Pancreas (tissue), 10 donors: Measurements from ENCODE around the gene ATP11B. TPM values are rescaled to one million over a fixed set of nuclear protein-coding genes. Genes with fewer than 3 reads are reported as not detected.
A peak's percentile ranks its signal among the peaks of the same experiment; 100 is the strongest.

Source experiments
- ATAC-seq, 4 donors: fragments of 200-7000 bp; cut with Tn5 transposase; one replicate each; pipeline versions ENCODE4 v1.8.0 to v1.9.1; 2020; ENCODE audit warnings: mild to moderate bottlenecking in 4 of 4, moderate library complexity in 4 of 4
- DNase-seq, 6 donors: peaks; one replicate each; pipeline ENCODE4 v3.0.0-alpha.2; 2020
- FAIRE-seq: peaks from 2 replicates; lab custom pipeline; 2012; peaks lifted over from hg19 to GRCh38; lab: Jason Lieb, UNC
- H3K27ac ChIP-seq, 4 donors: fragments of 200-600 bp; sonication (generic); 1 replicate in 3 of 4; 2 replicates in 1 of 4; pipeline versions ENCODE4 v1.5.0 to v1.8.0; 2020
- H3K27me3 ChIP-seq, 4 donors: fragments of 200-600 bp; one replicate each; pipeline ENCODE4 v1.8.0; 2021
- H3K36me3 ChIP-seq, 3 donors: fragments of 200-600 bp; sonication (generic) in 1 of 3; one replicate each; pipeline versions ENCODE4 v1.5.0 to v1.8.0; 2020 to 2021
- H3K4me1 ChIP-seq, 3 donors: fragments of 200-600 bp; one replicate each; pipeline ENCODE4 v1.8.0; 2021
- H3K4me3 ChIP-seq, 4 donors: fragments of 200-600 bp; sonication (generic) in 2 of 4; one replicate each; pipeline versions ENCODE4 v1.5.0 to v1.8.0; 2020 to 2021
- H3K9me3 ChIP-seq, 4 donors: fragments of 200-600 bp; one replicate each; pipeline ENCODE4 v1.8.0; 2021
- CTCF ChIP-seq, 4 donors: fragments of 200-600 bp; sonication (generic) in 3 of 4; IDR thresholded peaks; one replicate each; pipeline versions ENCODE4 v1.5.0 to v1.8.0; 2021; ENCODE audit warnings: antibody characterized with exemption in 4 of 4
- WGBS, 2 donors: extraction: QIAGEN DNeasy Blood & Tissue Kit; methylation state at CpG; one replicate each; pipeline ENCODE4 v1.1.7; 2013; 5-methylcytosine and 5-hydroxymethylcytosine counted together
- intact Hi-C, 3 donors: fragments of 100-400 bp; cut with DNase I; formaldehyde crosslinking; loops; one replicate each; pipeline versions ENCODE4 v1.11.1 to v1.14.2; 2022
- polyA plus RNA-seq, 2 donors: library from polyadenylated mRNA; stranded (reverse); fragments of 200-250 nt; gene quantifications; one replicate each; pipeline ENCODE4 v1.2.3, GENCODE V29; 2013
- total RNA-seq, 6 donors: library from RNA; stranded (reverse); fragmentation: NEBNext Ultra II Directional in 4 of 6; extraction: Animal tissue kit (Norgen Biotek cat#: 25700) in 4 of 6; gene quantifications; one replicate each; pipeline versions ENCODE4 v1.2.1 to v1.2.4, GENCODE V29; 2021 to 2023
- donor health status: healthy with polysubstance abuse.
- donor health status: DM: no; HTN: no; CAD: no; lungs with moderate emphysema.
- donor health status: DM: no; HTN: no; CAD: no.
- donor health status: control.
- donor health status: control.
- donor health status: Bipolar disorder and iron deficiency.
- donor health status: DM: yes; HTN: yes; CAD: no.
- donor health status: DM: no; HTN: no; CAD: no.
- donor health status: DM: no; HTN: no; CAD: no.
- donor health status: DM: yes; HTN: yes; CAD: no.

ATP11B gene
- total and polyA plus RNA-seq, 8 donors = 3.2 to 50.2 (median 28.7) TPM

DNA sequence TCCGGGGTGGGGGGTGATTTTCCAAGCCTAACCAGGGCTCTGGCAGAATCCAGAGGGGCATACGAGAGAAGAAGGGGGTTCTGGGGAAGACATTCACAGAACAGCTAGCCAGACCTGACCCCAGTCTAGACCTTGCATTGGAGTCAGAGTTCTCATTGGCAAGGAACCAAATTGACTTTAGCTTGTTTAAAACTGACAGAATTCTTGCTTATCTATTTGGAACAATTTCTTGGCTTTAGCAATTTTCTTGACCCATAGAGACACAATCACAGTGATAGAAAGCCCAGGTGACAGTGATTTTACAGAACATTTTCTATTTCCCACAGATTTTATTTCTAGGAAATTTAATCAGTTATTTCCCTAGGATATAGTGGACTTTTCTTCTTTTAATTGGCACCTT lies 23.6 kb upstream of the ATP11B start:
- Histone ChIP-seq H3K27me3 (no peaks in the 10 kb centered on the region), H3K27ac (no peak overlapping the region), H3K4me1 (no peaks in the 10 kb centered on the region), H3K4me3 (no peak overlapping the region), H3K36me3 (no peaks in the 10 kb centered on the region), H3K9me3 (no peaks in the 10 kb centered on the region)
- no peak for FAIRE-seq
- intact Hi-C loops = no loop called here
- no peak for TF ChIP-seq CTCF (IDR thresholded peaks at IDR 0.05)
- ATAC-seq = peak in 3 of 4 donors; percentile 40 to 75 (median 50)
- DNase-seq = no peak
- WGBS, 2 donors = 27 to 29% methylated on average over 2 of the region's 2 CpGs

DNA sequence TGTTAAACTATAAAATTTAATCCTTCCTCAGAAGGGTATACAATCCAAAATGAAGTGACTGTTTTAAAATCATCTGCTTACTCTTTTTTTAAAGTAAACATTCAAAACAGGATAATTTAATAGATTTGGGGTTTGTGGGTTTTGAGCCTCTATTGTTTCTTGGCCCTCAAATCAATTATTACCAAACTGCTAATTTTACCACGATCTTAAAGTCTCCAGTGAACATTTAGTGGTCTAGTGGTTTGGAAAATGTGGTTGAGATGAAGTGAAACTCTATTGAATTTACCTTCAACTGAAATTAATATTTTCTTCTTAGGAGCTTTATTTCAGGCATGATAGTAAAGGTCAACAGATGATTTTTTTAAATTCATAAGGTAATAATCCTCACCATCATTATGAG lies 11.2 kb upstream of the ATP11B start:
- 95 to 96% methylated on average over 1 of the region's 1 CpG for WGBS, 2 donors
- no peak for ATAC-seq
- no peak for DNase-seq
- Histone ChIP-seq H3K27me3 (peaks cover 0 to 3% (median 0%) of the 10 kb centered on the region in 4 donors), H3K4me3 (no peak overlapping the region), H3K27ac (no peak overlapping the region), H3K9me3 (no peaks in the 10 kb centered on the region), H3K36me3 (no peaks in the 10 kb centered on the region), H3K4me1 (no peaks in the 10 kb centered on the region)
- FAIRE-seq = no peak
- no peak for TF ChIP-seq CTCF (IDR thresholded peaks at IDR 0.05)
- intact Hi-C loops = no loop called here

- Histone ChIP-seq H3K27me3 (peaks cover 0 to 3% (median 0%) of the 10 kb centered on the region in 4 donors), H3K4me1 (no peaks in the 10 kb centered on the region), H3K9me3 (no peaks in the 10 kb centered on the region), H3K27ac (no peak overlapping the region), H3K4me3 (no peak overlapping the region), H3K36me3 (no peaks in the 10 kb centered on the region)
- ATAC-seq (no peak), DNase-seq (no peak), FAIRE-seq (no peak)
- 94 to 100% methylated on average over 1 of the region's 1 CpG for WGBS, 2 donors
- TF ChIP-seq CTCF (IDR thresholded peaks at IDR 0.05) = no peak
- intact Hi-C loops = no loop called here
Measured at GRCh38 chr3:182783106-182783505, 10.2 kb upstream of the ATP11B start.

- FAIRE-seq (no peak), DNase-seq (no peak), ATAC-seq (no peak)
- H3K27ac ChIP-seq = no peak overlapping the region
- peaks cover 0 to 3% (median 0%) of the 10 kb centered on the region in 4 donors for H3K27me3 ChIP-seq
- 9 to 16% methylated on average over 1 of the region's 1 CpG for WGBS, 2 donors
- H3K4me1 ChIP-seq = no peaks in the 10 kb centered on the region
- no peak overlapping the region for H3K4me3 ChIP-seq
- intact Hi-C loops = no loop called here
- no peaks in the 10 kb centered on the region for H3K36me3 ChIP-seq
- no peaks in the 10 kb centered on the region for H3K9me3 ChIP-seq
- TF ChIP-seq CTCF (IDR thresholded peaks at IDR 0.05) = no peak
Measured at GRCh38 chr3:182784542-182784941, 8.8 kb upstream of the ATP11B start.

DNA sequence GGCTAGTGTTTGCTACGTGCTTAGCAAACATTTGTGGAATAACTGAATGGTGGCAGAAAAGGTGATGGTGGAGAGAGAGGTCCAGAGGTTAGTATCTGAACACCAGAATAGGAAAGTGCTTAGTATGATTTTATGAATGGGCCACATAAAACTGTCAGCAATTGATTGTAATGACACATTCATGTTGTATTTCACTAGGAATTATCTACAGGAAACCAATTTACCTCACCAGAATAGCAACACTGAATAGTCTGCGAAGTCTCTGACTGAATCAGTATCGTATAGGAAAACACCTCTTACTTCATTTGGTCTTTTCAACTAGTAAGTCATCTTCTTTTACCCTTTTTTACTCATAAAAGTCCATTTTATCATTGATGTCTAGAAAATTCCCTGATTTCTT lies 8.2 kb upstream of the ATP11B start:
- no peak for FAIRE-seq
- Histone ChIP-seq H3K36me3 (no peaks in the 10 kb centered on the region), H3K9me3 (no peaks in the 10 kb centered on the region), H3K4me3 (no peak overlapping the region), H3K27me3 (peaks cover 0 to 3% (median 0%) of the 10 kb centered on the region in 4 donors), H3K4me1 (no peaks in the 10 kb centered on the region), H3K27ac (no peak overlapping the region)
- no peak for TF ChIP-seq CTCF (IDR thresholded peaks at IDR 0.05)
- WGBS, 2 donors = 90 to 92% methylated on average over 3 of the region's 3 CpGs
- no peak for DNase-seq
- intact Hi-C loops = no loop called here
- ATAC-seq = no peak
